Transverse colon (tissue), 4 donors: ENCODE measurements around the gene TMEM30B. TPM values are rescaled to one million over a fixed set of nuclear protein-coding genes. Genes with fewer than 3 reads are reported as not detected.

ENCODE experiments used
- DNase-seq: peaks from one replicate; pipeline ENCODE4 v3.0.0-alpha.2; 2019
- H3K27ac ChIP-seq, 4 donors: fragments of 200-600 bp; sonication (generic); 2 replicates each; pipeline ENCODE4 v1.5.1; 2016 to 2018; ENCODE audit warnings: inconsistent platforms in 4 of 4
- H3K27me3 ChIP-seq: fragments of 200-600 bp; sonication (generic); 2 replicates; pipeline ENCODE4 v1.5.1; 2017; ENCODE audit warnings: inconsistent platforms
- H3K36me3 ChIP-seq, 4 donors: fragments of 200-600 bp; sonication (generic); 2 replicates each; pipeline ENCODE4 v1.5.1; 2017 to 2019; ENCODE audit warnings: inconsistent platforms in 4 of 4
- H3K4me1 ChIP-seq, 4 donors: fragments of 200-600 bp; sonication (generic); 2 replicates each; pipeline ENCODE4 v1.5.1; 2017 to 2020; ENCODE audit warnings: inconsistent platforms in 4 of 4
- H3K4me3 ChIP-seq, 4 donors: fragments of 200-600 bp; sonication (generic); 1 replicate in 1 of 4; 2 replicates in 3 of 4; pipeline versions ENCODE4 v1.5.1 to v1.6.1; 2017 to 2019; ENCODE audit warnings: inconsistent platforms in 4 of 4
- H3K9me3 ChIP-seq, 2 donors: fragments of 200-600 bp; sonication (generic); 2 replicates each; pipeline ENCODE4 v1.5.1; 2017 to 2019; ENCODE audit warnings: inconsistent platforms in 2 of 2
- EP300 ChIP-seq: sonication (generic); formaldehyde crosslinking; IDR thresholded peaks from one replicate; pipeline ENCODE4 v1.6.1; 2017; ENCODE audit warnings: antibody characterized with exemption, low read depth
- POLR2A ChIP-seq: fragments of 450-650 bp; IDR thresholded peaks from one replicate; pipeline ENCODE4 v1.6.1; 2016; ENCODE audit warnings: antibody characterized with exemption, mild to moderate bottlenecking, moderate library complexity
- POLR2AphosphoS5 ChIP-seq, 3 donors: sonication (generic); formaldehyde crosslinking; IDR thresholded peaks; one replicate each; pipeline ENCODE4 v1.6.1; 2016; ENCODE audit warnings: antibody characterized with exemption in 3 of 3
- WGBS, 2 donors: methylation state at CpG; one replicate each; pipeline ENCODE4 v1.1.5; 2018; ENCODE audit warnings: low coverage in 1 of 2; 5-methylcytosine and 5-hydroxymethylcytosine counted together
- in situ Hi-C, 4 donors: fragments of 200-750 bp; cut with MboI; loops; one replicate each; pipeline versions ENCODE4 v1.15.0 to v1.15.1; 2017; ENCODE audit warnings: low sequenced_read_pairs in 3 of 4, low pct_ligation_motif_present in 1 of 4, low pct_unique_long_range_greater_than_20kb in 1 of 4
- intact Hi-C: fragments of 100-400 bp; cut with DNase I; formaldehyde crosslinking; loops from one replicate; pipeline ENCODE4 v1.15.1; 2023; ENCODE audit warnings: low total_unique reads
- total RNA-seq, 4 donors: library from RNA; depleted of rRNA; stranded (reverse); fragments of >200 nt; gene quantifications; one replicate each; pipeline ENCODE4 v1.1.0, GENCODE V29; 2016
- TF ChIP-seq, protein P1 (sequence below), 5 experiments: fragments of 200-600 bp in 3 of 5; fragments of 450-650 bp in 2 of 5; sonication (generic) in 3 of 5; IDR thresholded peaks; 1 replicate in 2 of 5; 2 replicates in 3 of 5; pipeline ENCODE4 v1.5.1; 2016 to 2017; ENCODE audit warnings: antibody characterized with exemption in 5 of 5, inconsistent platforms in 3 of 5, mild to moderate bottlenecking in 2 of 5, moderate library complexity in 1 of 5

TMEM30B gene
- total RNA-seq, 4 donors from 2014 or later, result 50.4 to 141 (median 71.2) TPM

DNA sequence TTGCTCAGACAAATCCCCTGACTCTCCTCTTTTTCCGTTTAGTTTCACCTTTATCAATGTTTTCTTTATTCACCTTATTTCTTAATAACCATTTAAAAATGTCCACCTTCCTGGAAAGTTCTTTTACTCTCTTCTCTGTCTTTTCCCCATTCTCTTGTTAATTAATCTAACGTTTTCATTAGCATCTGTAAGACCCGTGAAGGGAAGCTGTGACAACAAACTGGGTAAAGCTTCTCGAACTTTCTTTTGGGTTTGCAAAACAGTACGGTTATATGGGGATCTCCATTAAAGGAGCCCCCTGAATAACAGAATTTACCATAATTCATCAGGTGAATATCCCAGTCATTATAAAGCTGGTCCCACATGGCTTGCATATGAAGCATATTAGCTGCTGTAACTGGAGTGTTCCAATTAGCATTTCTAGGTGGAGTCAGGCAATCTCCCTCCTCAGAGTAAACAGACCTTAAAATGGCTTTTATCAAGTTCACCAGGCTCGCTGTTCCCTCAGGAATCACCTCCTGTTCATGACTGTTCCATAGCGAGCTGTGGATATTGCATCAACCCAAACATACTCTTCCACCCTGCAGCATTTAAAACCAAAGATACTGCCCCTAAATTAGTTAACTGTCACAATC is 42.4 kb downstream of the TMEM30B start:
- DNase-seq, result no peak
- TF ChIP-seq POLR2A (no peak), POLR2AphosphoS5 (IDR thresholded peaks at IDR 0.05) (no peak), EP300 (no peak)
- TF ChIP-seq, protein P1, sequence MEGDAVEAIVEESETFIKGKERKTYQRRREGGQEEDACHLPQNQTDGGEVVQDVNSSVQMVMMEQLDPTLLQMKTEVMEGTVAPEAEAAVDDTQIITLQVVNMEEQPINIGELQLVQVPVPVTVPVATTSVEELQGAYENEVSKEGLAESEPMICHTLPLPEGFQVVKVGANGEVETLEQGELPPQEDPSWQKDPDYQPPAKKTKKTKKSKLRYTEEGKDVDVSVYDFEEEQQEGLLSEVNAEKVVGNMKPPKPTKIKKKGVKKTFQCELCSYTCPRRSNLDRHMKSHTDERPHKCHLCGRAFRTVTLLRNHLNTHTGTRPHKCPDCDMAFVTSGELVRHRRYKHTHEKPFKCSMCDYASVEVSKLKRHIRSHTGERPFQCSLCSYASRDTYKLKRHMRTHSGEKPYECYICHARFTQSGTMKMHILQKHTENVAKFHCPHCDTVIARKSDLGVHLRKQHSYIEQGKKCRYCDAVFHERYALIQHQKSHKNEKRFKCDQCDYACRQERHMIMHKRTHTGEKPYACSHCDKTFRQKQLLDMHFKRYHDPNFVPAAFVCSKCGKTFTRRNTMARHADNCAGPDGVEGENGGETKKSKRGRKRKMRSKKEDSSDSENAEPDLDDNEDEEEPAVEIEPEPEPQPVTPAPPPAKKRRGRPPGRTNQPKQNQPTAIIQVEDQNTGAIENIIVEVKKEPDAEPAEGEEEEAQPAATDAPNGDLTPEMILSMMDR (IDR thresholded peaks at IDR 0.05), result no peak
- intact Hi-C loops, result no loop called here
- H3K9me3 ChIP-seq, result no peaks in the 10 kb centered on the region
- in situ Hi-C loops, result no loop called here
- no peak overlapping the region for H3K4me3 ChIP-seq
- H3K36me3 ChIP-seq, result no peaks in the 10 kb centered on the region
- H3K27me3 ChIP-seq, result no peaks in the 10 kb centered on the region
- WGBS, 2 donors, result 69 to 71% methylated on average over 5 to 7 of the region's 7 CpGs
- no peaks in the 10 kb centered on the region for H3K4me1 ChIP-seq
- H3K27ac ChIP-seq, result no peak overlapping the region

DNA sequence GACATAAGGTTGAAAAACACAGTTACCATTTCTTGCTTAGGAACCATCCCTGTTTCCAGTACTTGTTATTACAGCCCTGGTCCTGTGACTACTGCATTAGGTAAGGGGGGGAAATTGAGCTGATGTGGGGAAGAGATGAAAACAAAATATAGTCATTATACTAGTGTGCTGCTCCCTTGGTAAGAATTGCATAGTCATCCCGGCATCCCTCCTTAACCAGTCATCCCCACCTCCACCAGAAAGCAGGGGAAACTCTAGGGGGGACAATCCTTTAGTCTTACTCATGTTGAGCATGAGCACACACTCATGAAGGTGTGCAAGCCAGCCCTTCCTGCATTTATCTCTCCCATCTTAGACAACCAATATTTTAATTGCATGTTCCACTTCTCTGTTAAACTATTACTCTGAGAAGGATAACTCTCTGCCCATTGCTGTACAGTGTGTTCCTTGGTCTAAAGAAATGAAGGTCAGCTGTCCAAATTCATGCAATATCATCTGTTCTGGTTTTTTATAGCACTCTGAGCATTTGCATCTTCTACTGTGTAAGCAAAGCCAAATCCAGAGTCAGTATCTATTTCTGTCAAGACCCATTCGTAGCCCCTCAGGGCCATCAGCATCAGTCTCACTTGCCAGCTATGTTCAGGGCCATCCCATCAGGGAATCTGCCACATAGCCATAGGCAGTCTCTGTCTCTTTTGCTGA is 46.8 kb downstream of the TMEM30B start:
- Histone ChIP-seq H3K27me3 (peaks cover 6% of the 10 kb centered on the region), H3K4me3 (no peak overlapping the region), H3K36me3 (no peaks in the 10 kb centered on the region), H3K4me1 (no peaks in the 10 kb centered on the region), H3K27ac (no peak overlapping the region), H3K9me3 (no peaks in the 10 kb centered on the region)
- 57 to 67% methylated on average over 1 to 2 of the region's 2 CpGs for WGBS, 2 donors
- DNase-seq, result no peak
- intact Hi-C loops, result no loop called here
- in situ Hi-C loops, result no loop called here
- TF ChIP-seq POLR2AphosphoS5 (IDR thresholded peaks at IDR 0.05), result no peak
- no peak for TF ChIP-seq EP300
- TF ChIP-seq, protein P1 (IDR thresholded peaks at IDR 0.05), result no peak
- no peak for TF ChIP-seq POLR2A

DNA sequence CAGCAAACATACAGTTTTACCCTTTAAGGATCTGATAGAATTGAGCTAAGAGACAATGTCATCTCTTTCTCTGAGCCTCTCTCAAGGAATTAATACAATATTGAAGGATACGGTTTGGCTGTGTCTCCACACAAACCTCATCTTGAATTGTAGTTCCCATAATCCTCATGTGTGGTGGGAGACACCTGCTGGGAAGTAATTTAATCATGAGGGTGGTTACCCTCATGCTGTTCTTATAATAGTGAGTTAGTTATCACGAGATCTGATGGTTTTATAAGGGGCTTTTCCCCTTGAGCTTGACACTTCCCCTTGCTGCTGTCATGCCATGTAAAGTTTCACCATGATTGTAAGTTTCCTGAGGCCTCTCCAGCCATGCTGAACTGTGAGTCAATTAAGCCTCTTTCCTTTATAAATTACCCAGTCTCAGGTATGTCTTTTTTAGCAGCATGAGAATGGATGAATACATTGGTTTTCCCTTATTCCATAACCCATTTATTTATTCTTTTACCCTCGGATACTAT is 47.6 kb downstream of the TMEM30B start:
- DNase-seq, result no peak
- Histone ChIP-seq H3K36me3 (no peaks in the 10 kb centered on the region), H3K27me3 (peaks cover 6% of the 10 kb centered on the region), H3K4me3 (no peak overlapping the region), H3K9me3 (no peaks in the 10 kb centered on the region), H3K4me1 (no peaks in the 10 kb centered on the region), H3K27ac (no peak overlapping the region)
- 44 to 51% methylated on average over 3 of the region's 3 CpGs for WGBS, 2 donors
- intact Hi-C loops (no loop called here), in situ Hi-C loops (no loop called here)
- TF ChIP-seq POLR2AphosphoS5 (IDR thresholded peaks at IDR 0.05) (no peak), POLR2A (no peak), EP300 (no peak)
- TF ChIP-seq, protein P1 (IDR thresholded peaks at IDR 0.05), result no peak

DNA sequence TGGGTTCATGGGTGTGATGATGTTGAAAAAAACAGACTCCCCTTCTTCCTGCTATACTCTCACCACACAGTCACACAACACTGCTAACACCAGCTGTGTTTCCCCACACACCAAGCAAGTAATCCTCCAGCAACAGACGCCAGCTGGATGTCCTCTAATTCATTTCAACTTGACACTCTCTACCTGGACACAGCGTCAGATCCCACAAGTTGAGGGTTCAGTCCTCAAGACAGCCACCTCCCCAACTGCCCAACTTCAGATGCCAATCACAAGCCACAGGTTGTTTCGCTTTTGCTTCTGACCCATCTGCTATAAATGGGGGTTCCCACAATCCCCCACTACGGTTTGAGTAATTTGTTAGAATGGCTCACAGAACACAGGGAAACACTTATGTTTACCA is 49.3 kb downstream of the TMEM30B start:
- in situ Hi-C loops (no loop called here), intact Hi-C loops (no loop called here)
- WGBS, 2 donors, result 73 to 88% methylated on average over 3 to 4 of the region's 4 CpGs
- H3K4me3 ChIP-seq, result no peak overlapping the region
- H3K27me3 ChIP-seq, result peaks cover 6% of the 10 kb centered on the region
- no peak overlapping the region for H3K27ac ChIP-seq
- no peaks in the 10 kb centered on the region for H3K36me3 ChIP-seq
- no peaks in the 10 kb centered on the region for H3K9me3 ChIP-seq
- TF ChIP-seq POLR2AphosphoS5 (IDR thresholded peaks at IDR 0.05) (no peak), POLR2A (no peak), EP300 (no peak)
- TF ChIP-seq, protein P1 (IDR thresholded peaks at IDR 0.05), result no peak
- DNase-seq, result no peak
- no peaks in the 10 kb centered on the region for H3K4me1 ChIP-seq
